HG02642 (cell line): Measurements from ENCODE around the gene PHKG2.

Experiments used
- ATAC-seq: cut with Tn5 transposase; IDR thresholded peaks from one replicate; pipeline ENCODE4 v1.9.1; 2021; ENCODE audit warnings: mild to moderate bottlenecking; ENCODE audit not compliant: unreplicated experiment, poor library complexity

Gene PHKG2

DNA sequence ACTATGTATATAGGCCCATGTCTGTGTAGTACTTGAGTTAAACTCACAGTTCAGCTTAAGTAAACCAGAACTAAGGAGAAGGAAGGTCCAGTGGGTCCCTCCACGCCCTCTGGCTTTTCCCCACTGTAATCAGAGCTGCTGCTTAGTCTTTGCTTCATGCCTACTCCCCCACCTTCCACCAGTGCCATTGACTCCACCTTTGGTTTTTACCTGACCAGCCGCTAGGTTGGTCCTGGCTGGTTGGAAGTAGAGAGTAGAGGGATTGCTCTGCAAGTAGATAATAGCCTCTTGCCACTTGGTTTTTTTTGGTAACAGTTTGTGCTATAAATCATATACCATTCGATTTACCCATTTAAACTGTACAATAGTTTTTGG is 22.8 kb upstream of the PHKG2 start:
- ATAC-seq: no peak

DNA sequence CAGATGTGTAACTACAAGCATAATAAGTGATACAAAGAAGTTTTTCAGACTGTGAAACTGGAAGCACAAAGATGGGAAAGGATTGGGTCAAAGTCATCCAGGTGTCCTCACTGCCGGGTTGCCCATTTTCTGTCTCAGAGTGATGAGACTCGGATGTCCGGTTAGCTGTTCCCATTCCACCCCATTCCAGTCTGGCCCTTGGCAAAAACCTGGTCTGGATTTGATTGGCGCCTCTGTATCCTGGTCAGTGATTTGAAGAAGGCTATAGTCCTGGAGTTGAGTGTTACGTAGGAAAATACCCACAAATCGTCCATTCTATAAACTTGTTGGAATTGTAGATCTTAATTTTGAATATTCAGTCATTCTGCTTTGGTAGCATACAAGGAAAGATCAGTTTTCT is 19.9 kb upstream of the PHKG2 start:
- no peak for ATAC-seq

DNA sequence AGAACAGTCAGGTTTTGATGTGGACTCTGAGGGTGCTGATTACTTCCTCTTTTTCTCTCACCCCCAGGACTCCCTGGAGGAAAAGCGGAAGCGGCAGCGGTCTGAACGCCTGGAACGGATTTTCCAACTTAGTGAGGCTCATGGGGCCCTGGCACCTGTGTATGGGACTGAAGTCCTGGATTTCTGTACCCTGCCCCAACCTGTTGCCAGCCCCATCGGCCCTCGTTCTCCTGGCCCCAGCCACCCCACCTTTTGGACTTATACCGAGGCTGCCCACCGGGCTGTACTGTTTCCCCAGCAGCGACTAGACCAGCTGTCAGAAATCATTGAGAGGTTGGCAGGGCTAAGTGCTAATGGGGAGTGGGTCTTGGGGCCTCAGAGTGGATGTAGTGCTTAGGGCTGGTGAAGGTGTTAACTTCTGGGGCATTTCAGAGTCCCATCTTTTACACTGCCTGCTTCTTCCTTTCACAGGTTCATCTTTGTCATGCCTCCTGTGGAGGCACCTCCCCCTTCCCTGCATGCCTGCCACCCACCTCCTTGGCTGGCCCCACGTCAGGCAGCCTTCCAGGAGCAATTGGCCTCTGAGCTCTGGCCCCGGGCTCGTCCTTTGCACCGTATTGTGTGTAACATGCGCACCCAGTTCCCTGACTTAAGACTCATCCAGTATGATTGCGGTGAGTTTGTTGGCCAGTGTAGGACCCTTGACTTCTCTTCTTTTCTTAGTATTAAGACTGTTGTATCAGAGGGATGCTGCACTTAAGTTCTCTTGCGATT is 19.1 kb upstream of the PHKG2 start:
- no peak for ATAC-seq

DNA sequence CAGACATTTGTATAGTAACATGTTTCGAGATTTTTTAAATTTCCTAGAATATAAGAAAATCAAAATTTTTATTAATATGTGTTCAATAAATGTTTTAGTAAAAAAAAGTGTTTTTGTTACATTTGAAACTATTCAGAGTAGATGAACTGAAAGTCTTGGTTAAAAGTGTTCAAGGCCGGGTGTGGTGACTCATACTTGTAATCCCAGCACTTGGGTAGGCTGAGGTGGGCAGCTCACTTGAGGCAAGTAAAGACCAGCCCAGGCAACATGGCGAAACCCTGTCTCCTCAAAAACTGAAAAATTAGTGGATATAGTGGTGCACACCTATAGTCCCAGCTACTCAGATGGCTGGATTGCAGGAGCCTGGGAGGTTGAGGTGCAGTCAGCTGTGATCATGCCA is 16.8 kb upstream of the PHKG2 start:
- no peak for ATAC-seq

DNA sequence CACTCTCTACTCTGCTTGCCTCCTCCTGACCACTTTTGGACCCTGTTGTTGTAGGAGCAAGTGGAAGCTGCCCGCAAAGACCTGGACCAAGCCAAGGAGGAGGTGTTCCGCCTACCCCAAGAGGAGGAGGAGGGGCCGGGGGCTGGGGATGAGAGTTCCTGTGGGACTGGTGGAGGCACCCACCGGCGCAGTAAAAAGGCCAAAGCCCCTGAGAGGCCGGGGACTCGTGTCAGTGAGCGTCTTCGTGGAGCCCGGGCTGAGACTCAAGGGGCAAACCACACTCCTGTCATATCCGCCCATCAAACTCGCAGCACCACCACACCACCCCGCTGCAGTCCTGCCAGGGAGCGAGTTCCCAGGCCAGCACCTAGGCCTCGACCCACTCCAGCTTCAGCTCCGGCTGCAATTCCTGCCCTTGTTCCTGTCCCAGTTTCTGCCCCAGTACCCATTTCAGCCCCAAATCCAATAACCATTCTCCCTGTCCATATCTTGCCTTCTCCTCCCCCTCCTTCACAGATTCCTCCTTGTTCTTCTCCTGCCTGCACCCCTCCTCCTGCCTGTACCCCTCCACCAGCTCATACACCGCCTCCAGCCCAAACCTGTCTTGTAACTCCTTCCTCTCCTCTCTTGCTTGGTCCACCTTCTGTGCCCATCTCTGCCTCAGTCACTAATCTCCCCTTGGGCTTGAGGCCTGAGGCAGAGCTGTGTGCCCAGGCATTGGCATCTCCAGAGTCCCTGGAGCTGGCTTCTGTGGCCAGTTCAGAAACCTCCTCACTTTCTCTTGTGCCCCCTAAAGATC is 11.0 kb upstream of the PHKG2 start:
- no peak for ATAC-seq

DNA sequence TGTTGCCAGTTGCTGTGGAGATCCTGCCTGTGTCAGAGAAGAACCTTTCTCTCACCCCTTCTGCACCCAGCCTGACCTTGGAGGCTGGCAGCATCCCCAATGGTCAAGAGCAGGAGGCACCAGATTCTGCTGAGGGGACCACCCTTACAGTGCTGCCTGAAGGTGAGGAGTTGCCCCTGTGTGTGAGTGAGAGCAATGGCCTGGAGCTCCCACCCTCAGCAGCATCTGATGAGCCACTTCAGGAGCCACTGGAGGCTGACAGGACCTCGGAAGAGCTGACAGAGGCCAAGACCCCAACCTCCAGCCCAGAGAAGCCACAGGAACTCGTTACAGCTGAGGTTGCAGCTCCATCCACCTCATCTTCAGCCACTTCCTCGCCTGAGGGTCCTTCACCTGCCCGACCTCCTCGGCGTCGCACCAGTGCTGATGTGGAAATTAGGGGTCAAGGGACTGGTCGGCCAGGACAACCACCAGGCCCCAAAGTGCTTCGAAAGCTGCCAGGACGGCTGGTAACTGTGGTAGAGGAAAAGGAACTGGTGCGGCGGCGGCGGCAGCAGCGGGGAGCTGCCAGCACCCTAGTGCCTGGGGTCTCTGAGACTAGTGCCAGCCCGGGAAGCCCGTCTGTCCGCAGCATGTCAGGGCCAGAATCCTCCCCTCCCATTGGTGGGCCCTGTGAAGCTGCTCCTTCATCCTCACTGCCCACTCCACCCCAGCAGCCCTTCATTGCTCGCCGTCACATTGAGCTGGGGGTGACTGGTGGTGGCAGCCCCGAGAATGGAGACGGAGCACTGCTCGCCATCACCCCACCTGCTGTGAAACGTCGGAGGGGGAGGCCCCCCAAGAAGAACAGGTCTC is 10.2 kb upstream of the PHKG2 start:
- no peak for ATAC-seq

DNA sequence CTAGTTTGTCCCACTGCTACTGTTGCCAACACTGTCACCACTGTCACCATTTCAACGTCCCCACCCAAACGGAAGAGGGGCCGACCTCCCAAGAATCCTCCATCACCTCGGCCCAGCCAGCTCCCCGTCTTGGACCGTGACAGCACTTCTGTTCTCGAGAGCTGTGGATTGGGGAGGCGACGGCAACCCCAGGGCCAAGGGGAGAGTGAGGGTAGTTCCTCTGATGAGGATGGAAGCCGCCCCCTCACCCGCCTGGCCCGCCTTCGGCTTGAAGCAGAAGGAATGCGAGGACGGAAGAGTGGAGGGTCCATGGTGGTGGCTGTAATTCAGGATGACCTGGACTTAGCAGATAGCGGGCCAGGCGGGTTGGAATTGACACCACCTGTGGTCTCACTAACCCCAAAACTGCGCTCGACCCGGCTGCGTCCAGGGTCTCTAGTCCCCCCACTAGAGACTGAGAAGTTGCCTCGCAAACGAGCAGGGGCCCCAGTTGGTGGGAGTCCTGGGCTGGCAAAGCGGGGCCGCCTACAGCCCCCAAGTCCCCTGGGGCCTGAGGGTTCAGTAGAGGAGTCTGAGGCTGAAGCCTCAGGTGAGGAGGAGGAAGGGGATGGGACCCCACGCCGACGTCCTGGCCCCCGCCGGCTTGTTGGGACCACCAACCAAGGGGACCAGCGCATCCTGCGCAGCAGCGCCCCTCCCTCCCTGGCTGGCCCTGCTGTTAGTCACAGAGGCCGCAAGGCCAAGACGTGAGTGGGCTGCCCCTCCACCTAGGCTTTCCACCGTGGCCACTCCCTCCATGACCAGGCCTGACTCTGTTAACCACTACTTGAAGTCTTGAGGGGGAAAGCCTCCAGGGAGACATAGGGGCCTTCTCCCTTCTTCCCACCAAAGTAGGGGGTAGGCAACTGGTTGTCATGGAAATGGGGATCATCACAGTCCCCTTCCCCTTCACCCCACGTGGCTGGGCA is 9.0 kb upstream of the PHKG2 start:
- ATAC-seq: no peak

DNA sequence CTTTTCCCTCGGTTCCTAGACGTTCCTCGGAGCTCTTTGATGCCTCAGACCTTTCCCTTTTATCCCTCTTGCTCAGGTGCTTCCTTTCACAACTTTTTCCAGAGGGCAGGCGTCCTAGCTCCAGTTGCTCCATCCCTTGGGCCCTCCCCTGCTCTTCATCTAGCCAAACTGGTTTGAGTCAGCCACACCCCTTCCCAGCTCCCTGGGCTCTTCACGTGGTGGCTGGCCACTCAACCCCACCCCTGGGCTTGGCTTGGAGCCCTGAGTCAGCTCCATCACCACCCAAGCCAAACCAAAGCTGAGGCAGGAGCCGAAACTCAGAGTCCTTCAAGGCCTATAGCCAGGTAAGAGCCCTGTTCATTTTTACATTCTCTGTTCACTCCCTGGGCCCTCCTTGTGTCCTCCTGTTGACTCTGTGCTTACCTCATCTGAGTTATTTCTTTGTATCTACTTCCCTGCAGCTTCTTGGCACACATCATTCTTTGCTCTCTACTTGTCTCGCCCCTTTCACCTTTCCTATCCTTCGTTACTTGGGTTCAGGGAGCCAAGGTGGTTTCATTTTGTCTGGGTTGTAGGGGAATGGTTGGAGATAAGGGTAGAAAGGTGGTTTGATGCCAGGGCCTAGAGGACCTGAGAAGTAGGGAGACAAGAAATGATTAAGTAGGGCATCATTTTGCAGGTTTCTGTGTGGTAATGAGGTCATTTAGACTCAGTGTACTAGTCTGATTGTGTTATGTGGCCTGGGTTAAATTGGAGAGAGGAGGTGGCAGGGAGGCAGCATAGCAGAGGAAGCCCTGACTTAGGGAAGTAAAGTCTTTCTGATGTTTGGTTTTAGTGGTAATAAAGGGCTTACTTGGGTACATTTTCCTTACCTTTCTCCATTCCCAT is 7.6 kb upstream of the PHKG2 start:
- ATAC-seq: no peak

DNA sequence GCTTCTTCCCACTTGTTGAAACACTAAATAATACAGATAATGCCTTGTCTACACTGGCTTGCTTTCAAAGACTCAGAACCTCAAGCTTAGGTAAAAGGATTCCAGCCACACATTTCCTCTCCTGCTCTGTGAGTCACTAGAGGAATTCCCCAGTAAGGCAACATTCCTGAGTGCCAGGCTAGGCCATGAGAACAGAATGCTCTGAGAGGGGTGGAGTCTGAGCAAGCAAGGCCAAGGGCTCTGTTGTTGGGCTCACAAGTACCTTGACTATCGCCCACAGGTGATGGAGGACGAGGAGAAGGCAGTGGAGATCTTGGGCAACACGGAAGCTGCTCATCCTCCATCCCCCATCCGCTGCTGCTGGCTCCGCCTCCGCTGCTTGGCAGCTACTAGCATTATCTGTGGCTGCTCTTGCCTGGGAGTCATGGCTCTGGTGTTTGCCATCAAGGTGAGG is 6.7 kb upstream of the PHKG2 start:
- ATAC-seq: no peak

DNA sequence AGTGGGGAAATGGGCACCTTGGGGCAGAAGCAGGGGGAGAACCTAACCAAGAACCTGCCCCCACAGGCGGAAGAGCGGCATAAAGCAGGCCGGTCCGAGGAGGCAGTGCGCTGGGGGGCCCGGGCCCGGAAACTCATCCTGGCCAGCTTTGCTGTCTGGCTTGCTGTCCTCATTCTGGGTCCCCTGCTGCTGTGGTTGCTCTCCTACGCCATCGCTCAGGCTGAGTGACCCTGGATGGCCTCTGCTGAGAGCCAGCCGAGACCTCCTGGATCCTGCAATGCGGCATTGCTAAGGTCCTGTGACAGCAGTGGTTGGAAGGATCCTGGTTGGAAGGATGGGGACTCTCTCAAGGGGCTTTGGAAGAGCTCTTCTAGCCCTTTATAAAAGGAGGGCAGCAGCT is 4.5 kb upstream of the PHKG2 start:
- no peak for ATAC-seq

DNA sequence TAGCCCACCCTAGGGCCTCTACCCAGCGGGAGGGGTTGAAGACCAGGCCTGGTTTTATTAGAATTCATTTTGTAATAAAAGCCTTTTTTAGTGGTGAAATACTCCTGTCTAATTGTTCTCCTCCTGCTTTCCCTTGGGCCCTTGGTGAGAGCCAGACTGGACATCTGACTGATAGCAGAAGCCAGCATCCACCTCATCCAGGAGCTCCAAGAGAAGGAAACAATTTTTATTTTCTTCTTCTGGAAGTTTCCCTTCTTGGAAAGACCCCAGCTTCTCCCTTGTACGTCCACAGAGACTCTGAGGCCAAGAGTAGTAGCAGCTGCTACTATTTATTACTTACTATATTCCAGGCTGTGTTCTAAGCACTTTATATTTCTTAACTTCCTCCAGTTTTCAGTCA is 4.0 kb upstream of the PHKG2 start:
- ATAC-seq: no peak

DNA sequence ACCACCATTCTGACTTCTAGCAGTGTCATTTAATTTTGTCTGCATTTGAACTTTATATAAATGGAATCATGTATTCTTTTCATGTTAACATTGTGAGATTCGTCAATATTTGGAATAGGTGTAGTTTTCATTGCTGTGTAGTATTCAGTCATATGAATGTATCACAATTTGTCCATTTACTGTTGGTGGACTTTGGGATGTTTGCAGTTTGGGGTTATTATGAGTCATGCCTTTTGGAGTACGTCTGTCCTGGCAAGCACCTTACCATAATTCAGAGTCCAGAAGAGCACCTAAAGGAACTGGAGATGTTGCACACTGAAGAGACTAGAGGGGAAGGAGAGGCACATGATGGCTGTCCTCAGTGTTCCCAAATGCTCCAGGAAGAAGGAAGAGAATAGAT is 3.1 kb upstream of the PHKG2 start:
- ATAC-seq: no peak

DNA sequence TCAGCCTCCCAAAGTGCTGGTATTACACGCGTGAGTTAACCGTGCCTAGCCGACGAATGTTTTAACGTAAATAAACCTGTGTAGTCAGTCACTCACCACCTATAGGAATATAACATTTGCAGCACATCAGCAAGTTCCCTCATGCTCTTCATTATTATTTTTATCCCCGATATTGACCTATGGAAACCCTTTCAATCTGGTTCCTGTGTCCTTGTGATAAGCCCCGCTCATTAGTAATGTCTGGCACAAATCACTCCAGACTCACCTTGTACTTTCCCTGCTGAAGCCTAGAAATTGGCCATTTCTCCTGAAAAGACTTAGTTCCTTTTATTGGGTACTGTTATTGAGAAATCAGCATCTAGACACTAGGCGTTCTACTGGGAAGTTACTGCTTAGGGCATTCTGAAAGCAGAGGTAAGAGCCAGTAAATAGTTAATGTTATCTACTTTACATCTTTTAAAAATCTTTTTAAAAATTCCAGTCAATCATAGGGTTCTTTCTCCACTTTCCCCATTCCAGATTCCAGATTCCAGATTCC is 1.5 kb upstream of the PHKG2 start:
- ATAC-seq: no peak

DNA sequence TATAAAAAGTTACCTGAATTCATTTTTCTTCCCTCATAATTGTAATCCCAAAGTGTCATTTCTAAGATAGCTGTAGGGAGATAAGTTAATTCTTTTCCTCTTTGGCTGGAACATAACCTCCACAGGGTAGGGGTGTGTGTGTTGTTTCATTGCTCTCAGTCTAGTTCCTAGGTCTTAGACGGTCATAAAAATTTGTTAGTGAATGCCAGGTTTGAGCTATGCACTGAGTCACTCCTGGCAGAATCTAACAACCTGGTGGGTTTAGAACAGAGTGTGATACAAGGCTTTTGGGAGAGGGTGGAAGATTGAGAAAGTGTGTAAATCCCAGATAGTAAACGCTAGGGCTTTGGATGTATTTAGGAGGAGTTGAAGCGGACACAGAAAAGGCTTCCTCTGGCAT is 894 bp upstream of the PHKG2 start:
- ATAC-seq: no peak

DNA sequence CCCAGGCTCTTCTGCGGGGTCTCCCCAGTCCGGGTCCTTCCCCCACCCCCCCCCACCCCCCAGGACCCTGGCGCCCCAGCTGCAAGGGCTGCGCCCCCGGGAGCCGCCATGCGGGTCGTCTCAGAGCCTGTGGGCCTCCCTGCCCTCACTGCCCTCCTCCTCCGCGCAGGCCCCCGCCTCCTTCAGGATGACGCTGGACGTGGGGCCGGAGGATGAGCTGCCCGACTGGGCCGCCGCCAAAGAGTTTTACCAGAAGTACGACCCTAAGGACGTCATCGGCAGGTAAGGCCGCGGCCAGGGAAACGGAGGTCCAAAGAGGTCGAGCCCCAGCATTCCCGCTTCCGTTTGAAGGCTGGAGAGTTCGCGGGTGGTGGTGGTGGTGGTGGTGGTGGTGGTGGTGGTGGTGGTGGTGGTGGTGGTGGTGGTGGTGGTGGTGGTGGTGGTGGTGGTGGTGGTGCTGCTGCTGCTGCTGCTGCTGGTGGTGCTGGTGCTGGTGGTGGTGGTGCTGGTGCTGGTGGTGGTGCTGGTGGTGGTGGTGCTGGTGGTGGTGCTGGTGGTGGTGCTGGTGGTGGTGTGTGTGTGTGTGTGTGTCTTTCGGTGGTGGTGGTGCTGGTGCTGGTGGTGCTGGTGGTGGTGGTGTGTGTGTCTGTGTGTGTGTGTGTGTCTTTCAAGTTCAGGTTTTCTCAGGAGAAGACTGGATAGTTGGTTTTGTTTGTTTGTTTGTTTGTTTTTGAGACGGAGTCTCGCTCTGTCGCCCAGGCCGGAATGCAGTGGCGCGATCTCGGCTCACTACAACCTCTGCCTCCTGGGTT is 615 bp downstream of the PHKG2 start:
- peak; percentile 25 for ATAC-seq

DNA sequence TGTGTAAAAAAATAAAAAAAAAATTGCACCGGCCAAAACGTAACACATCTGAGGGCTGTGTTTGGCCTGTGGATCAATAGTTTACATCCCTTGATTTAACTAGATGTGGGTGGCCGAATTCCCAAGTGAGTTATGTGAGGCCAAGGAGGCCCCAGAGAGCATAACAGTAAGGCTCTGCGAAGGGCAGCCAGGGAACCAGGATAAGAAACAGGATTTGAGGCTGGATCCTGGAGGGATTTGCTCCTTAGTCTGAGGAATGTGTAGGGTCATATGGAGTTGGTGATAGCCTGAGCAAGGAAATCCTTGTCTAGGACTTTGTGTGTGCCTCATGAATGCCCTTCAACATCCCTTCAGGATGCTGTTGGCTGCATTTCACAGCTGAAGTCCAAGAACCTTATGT is 2.0 kb downstream of the PHKG2 start:
- no peak for ATAC-seq

DNA sequence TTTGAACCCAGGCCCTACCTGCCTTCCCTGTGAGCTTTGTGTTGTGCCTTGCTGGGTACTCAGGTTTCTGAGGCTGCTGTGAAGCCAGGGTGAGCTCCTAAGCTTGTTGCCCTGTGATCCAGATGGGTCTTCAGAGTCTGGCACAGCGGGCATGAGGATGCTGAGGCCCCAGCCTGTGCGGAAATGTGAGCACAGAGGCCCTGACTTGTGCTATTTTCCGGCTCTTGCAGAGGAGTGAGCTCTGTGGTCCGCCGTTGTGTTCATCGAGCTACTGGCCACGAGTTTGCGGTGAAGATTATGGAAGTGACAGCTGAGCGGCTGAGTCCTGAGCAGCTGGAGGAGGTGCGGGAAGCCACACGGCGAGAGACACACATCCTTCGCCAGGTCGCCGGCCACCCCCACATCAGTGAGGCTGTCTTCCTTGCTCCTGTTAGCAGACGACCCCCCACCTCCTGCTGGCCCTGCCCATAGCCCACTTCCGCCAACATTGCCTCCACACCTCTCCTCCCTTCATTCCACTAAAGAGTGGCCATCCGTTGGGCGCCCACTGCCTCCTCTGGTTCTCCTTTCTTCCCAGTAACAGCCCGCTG is 2.7 kb downstream of the PHKG2 start:
- no peak for ATAC-seq
